ENCODE data around the gene IPCEF1.

Gene IPCEF1

DNA sequence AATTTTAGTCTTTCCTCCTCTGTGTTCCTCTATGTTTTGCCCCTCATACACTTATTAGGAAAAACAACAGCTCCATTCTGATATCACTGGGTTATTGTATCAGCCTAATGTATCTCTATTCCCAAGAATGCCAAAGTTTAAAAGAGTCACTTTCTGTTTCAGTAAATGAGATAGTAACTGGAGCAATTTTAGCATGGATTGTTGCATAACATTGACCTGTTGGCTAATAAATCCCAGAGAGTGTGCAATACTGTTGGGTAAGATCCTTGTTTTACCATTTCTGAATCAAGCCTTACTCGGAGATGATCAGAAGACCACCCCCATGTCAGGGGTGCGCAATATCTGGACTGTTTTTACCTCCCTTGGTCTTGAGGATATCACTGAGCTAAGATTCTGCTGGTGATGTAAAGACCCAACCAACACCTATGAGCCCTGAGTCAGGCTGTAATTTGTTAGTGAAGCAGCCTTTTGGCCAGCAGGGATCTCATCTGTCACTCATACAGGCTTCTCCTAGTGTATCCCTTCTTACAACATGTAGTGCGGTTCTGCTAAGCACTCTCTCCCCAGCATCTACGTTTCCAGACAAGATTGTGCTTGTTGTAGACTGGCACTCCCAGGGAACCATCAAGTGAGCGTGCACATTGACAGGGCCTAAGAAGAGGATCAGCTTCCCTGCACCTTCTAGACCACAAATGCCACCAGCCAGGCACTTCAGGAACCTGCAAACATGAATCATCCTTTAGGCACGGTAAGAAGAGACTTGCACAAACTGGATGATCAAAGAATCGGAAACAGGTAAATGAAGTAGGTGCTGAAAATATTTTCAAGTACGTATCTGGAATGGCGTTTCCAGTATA lies 11.5 kb upstream of the IPCEF1 start:
- no peak for DNase-seq (ENCODE audit: extremely low spot score)
- TF ChIP-seq SUZ12 (IDR thresholded peaks at IDR 0.05) (no peak), ELF4 (IDR thresholded peaks at IDR 0.05) (no peak), HDGF (IDR thresholded peaks at IDR 0.05; ENCODE audit: borderline replicate concordance) (no peak), L3MBTL2 (conservative IDR thresholded peaks at IDR 0.05) (no peak), ARNT (IDR thresholded peaks at IDR 0.05) (no peak), NFRKB (IDR thresholded peaks at IDR 0.05) (no peak), LEF1 (IDR thresholded peaks at IDR 0.05; ENCODE audit: borderline replicate concordance) (no peak), SP1 (IDR thresholded peaks at IDR 0.05) (no peak), ZNF384 (IDR thresholded peaks at IDR 0.05) (no peak), FOXM1 (IDR thresholded peaks at IDR 0.05; ENCODE audit: borderline replicate concordance) (no peak), CTBP1 (IDR thresholded peaks at IDR 0.05; ENCODE audit: borderline replicate concordance) (no peak), BHLHE40 (IDR thresholded peaks at IDR 0.05; ENCODE audit: borderline replicate concordance) (no peak), TARDBP (IDR thresholded peaks at IDR 0.05) (no peak), FOXA1 (IDR thresholded peaks at IDR 0.05) (no peak), FOXK2 (IDR thresholded peaks at IDR 0.05) (no peak)
- TF ChIP-seq, protein P1, sequence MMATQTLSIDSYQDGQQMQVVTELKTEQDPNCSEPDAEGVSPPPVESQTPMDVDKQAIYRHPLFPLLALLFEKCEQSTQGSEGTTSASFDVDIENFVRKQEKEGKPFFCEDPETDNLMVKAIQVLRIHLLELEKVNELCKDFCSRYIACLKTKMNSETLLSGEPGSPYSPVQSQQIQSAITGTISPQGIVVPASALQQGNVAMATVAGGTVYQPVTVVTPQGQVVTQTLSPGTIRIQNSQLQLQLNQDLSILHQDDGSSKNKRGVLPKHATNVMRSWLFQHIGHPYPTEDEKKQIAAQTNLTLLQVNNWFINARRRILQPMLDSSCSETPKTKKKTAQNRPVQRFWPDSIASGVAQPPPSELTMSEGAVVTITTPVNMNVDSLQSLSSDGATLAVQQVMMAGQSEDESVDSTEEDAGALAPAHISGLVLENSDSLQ (IDR thresholded peaks at IDR 0.05), result no peak
- ChIA-PET POLR2A (no interaction called here), CTCF (no interaction called here)

DNA sequence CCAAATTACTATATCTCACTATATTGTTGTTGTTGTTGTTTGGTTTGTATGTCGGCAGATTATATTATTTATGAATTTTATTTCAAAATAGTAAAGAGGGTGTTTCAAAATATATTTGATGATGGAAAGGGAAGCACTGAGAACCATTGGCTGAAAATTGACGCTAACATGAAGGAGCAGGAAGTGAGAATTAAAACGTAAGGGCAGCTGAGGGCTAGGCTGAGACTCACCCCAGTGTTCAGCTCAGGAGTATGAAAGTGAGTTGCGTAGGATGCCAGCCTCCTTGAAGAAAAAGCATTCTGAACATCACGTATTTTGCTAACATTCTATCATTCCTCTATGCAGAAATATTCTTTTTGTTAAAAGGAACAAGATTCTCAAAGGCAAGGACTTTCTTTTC lies 10.7 kb upstream of the IPCEF1 start:
- ChIA-PET POLR2A (no interaction called here), CTCF (no interaction called here)
- no peak for DNase-seq (ENCODE audit: extremely low spot score)
- TF ChIP-seq CTBP1 (IDR thresholded peaks at IDR 0.05; ENCODE audit: borderline replicate concordance) (no peak), FOXM1 (IDR thresholded peaks at IDR 0.05; ENCODE audit: borderline replicate concordance) (no peak)

DNA sequence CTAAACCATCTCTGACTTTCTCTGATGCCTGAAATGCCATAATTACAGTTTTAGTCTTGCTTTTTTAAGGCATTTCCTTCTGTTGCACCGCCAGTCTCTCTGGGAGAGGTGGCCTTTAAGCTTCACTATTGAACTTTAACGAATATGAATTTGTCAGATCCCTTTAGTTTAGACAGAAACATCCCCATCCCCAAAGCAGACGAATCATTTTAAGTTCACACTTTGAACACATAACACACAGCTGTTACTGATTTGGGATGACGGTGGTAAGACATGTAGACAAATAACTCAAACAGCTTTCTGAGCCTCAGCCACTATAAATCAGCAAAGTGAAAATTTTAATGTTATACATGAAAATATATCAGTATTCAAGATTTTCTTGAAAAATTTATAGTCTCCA lies 7.2 kb upstream of the IPCEF1 start:
- no peak for TF ChIP-seq L3MBTL2 (conservative IDR thresholded peaks at IDR 0.05)
- no peak for TF ChIP-seq FOXA1 (IDR thresholded peaks at IDR 0.05)
- no peak for TF ChIP-seq TARDBP (IDR thresholded peaks at IDR 0.05)
- no peak for TF ChIP-seq NFRKB (IDR thresholded peaks at IDR 0.05)
- TF ChIP-seq BHLHE40 (IDR thresholded peaks at IDR 0.05; ENCODE audit: borderline replicate concordance), result no peak
- TF ChIP-seq ZNF384 (IDR thresholded peaks at IDR 0.05), result no peak
- TF ChIP-seq HDGF (IDR thresholded peaks at IDR 0.05; ENCODE audit: borderline replicate concordance), result no peak
- no peak for TF ChIP-seq FOXK2 (IDR thresholded peaks at IDR 0.05)
- no peak for TF ChIP-seq CTBP1 (IDR thresholded peaks at IDR 0.05; ENCODE audit: borderline replicate concordance)
- TF ChIP-seq SP1 (IDR thresholded peaks at IDR 0.05), result no peak
- no peak for TF ChIP-seq SUZ12 (IDR thresholded peaks at IDR 0.05)
- TF ChIP-seq, protein P1 (IDR thresholded peaks at IDR 0.05), result no peak
- TF ChIP-seq FOXM1 (IDR thresholded peaks at IDR 0.05; ENCODE audit: borderline replicate concordance), result no peak
- no peak for TF ChIP-seq LEF1 (IDR thresholded peaks at IDR 0.05; ENCODE audit: borderline replicate concordance)
- TF ChIP-seq ELF4 (IDR thresholded peaks at IDR 0.05), result no peak
- no peak for TF ChIP-seq ARNT (IDR thresholded peaks at IDR 0.05)
- ChIA-PET CTCF (interaction anchor here (0.7 kb wide), 1 partner anchor 44 kb away, joined by 3 read pairs; no protein-coding TSS in a partner anchor), POLR2A (no interaction called here)
- DNase-seq (ENCODE audit: extremely low spot score), result no peak

DNA sequence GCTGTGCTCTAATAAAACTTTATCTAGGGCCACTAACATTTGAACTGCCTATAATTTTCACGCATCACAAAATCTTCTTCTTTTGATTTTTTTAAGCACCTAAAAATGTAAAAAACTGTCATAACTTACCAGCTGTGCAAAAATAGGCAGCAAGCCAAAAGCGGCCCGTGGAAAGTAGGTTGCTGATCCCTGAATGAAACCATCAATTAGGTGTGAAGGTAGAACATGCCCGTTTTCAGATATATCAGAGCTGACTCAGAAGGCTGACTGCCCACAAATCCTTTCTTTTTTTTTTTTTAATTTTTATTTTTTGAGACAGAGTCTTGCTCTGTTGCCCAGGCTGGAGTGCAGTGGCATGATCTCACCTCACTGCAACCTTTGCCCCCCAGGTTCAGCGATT lies 4.9 kb upstream of the IPCEF1 start:
- DNase-seq (ENCODE audit: extremely low spot score), result no peak
- CTCF ChIA-PET, result no interaction called here

DNA sequence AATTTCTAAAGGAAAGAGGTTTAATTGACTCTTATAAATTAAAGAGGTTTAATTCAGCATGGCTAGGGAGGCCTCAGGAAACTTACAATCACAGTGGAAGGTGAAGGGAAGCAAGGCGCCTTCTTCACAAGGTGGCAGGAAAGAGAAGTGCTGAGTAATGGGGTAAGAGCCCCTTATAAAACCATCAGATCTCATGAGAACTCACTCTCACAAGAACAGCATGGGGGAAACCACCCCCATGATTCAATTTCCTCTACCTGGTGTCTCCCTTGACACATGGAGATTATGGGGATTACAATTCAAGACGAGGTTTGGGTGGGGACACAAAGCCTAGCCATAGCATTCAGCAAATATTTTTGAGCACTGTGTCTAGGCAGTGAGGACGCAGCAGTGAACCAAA lies 3.9 kb upstream of the IPCEF1 start:
- CTCF ChIA-PET, result no interaction called here
- DNase-seq (ENCODE audit: extremely low spot score), result no peak
- no peak for TF ChIP-seq FOXK2 (IDR thresholded peaks at IDR 0.05)
- TF ChIP-seq BHLHE40 (IDR thresholded peaks at IDR 0.05; ENCODE audit: borderline replicate concordance), result no peak
- POLR2A ChIA-PET, result no interaction called here

More for the DNA sequence above, 4.9 kb upstream of the IPCEF1 start:
- TF ChIP-seq SP1 (IDR thresholded peaks at IDR 0.05) (no peak), SUZ12 (IDR thresholded peaks at IDR 0.05) (no peak), L3MBTL2 (conservative IDR thresholded peaks at IDR 0.05) (no peak), CTBP1 (IDR thresholded peaks at IDR 0.05; ENCODE audit: borderline replicate concordance) (no peak), BHLHE40 (IDR thresholded peaks at IDR 0.05; ENCODE audit: borderline replicate concordance) (no peak), ZNF384 (IDR thresholded peaks at IDR 0.05) (no peak), FOXM1 (IDR thresholded peaks at IDR 0.05; ENCODE audit: borderline replicate concordance) (no peak), NFRKB (IDR thresholded peaks at IDR 0.05) (no peak), FOXK2 (IDR thresholded peaks at IDR 0.05) (no peak), HDGF (IDR thresholded peaks at IDR 0.05; ENCODE audit: borderline replicate concordance) (no peak), TARDBP (IDR thresholded peaks at IDR 0.05) (no peak), FOXA1 (IDR thresholded peaks at IDR 0.05) (no peak), LEF1 (IDR thresholded peaks at IDR 0.05; ENCODE audit: borderline replicate concordance) (no peak), ELF4 (IDR thresholded peaks at IDR 0.05) (no peak), ARNT (IDR thresholded peaks at IDR 0.05) (no peak)
- TF ChIP-seq, protein P1 (IDR thresholded peaks at IDR 0.05), result no peak
- POLR2A ChIA-PET, result no interaction called here

DNA sequence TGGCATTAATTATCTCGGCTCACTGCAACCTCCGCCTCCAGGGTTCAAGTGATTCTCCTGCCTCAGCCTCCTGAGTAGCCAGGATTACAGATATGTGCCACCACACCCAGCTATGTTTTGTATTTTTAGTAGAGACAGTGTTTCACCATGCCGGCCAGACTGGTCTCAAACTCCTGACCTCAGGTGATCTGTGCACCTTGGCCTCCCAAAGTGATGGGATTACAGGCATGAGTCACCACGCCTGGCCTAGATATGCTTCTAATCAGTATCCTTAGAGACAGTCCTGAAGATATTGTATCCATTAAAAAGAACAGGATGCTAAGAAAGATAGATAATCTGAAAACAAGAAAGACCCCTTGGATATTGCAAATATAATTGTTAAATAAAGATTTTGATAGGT lies 3.1 kb upstream of the IPCEF1 start:
- TF ChIP-seq FOXM1 (IDR thresholded peaks at IDR 0.05; ENCODE audit: borderline replicate concordance), result no peak
- TF ChIP-seq FOXA1 (IDR thresholded peaks at IDR 0.05), result no peak
- no peak for TF ChIP-seq SP1 (IDR thresholded peaks at IDR 0.05)
- TF ChIP-seq CTBP1 (IDR thresholded peaks at IDR 0.05; ENCODE audit: borderline replicate concordance), result no peak
- TF ChIP-seq, protein P1 (IDR thresholded peaks at IDR 0.05), result no peak
- no peak for TF ChIP-seq TARDBP (IDR thresholded peaks at IDR 0.05)
- no peak for TF ChIP-seq LEF1 (IDR thresholded peaks at IDR 0.05; ENCODE audit: borderline replicate concordance)
- POLR2A ChIA-PET, result no interaction called here
- no peak for DNase-seq (ENCODE audit: extremely low spot score)
- CTCF ChIA-PET, result no interaction called here
